Activated T-cell treated with anti-CD3 and anti-CD28 coated beads for 1 hour (primary cell): ENCODE data around the gene MSH5.

Experiments
- DNase-seq: peaks from one replicate; pipeline ENCODE4 v3.0.0-alpha.2; 2020; ENCODE audit warnings: low read depth

The MSH5 gene

DNA sequence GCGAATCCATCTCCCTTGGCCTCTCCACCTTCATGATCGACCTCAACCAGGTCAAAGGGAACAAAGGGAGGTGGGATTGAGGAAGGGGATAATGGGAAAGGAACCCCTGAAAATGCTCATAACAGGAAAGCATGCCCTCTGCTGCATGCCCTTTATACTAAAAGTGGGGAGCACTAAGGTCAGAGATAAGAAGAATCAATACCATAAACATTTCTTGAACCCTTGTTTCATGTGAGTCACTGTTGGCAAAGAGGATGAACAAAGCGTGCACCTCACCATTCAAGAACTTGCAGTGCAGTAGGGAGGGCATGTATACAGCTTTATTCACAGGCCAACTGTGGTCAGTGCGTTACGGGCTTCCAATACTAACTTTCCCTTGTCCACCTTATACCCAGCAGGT lies 21.0 kb downstream of the MSH5 start:
- DNase-seq: no peak

DNA sequence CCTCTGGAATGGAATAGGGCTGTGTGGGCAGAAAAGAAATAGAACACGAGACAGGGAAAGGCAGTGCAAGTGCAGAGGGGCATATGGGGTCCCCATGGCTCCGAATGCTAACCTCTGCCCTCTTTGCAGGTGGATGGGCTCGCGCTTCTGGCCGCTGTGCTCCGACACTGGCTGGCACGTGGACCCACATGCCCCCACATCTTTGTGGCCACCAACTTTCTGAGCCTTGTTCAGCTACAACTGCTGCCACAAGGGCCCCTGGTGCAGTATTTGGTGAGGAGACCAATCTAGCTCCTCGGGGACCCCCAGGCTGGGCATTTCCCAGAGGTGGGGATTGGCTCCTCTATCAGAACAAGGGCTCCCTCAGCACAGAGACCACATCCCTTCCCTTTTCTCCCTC lies 21.5 kb downstream of the MSH5 start:
- no peak for DNase-seq

DNA sequence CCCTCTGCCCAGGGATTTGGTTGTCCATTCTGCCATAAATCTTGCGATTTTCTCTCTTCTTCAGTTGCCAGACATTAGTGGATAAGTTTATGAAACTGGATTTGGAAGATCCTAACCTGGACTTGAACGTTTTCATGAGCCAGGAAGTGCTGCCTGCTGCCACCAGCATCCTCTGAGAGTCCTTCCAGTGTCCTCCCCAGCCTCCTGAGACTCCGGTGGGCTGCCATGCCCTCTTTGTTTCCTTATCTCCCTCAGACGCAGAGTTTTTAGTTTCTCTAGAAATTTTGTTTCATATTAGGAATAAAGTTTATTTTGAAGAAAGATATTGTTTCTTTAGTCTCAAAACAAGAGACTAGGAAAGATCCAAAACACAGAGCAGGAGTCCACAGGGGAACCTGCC lies 22.6 kb downstream of the MSH5 start, which contains the start of gene SAPCD1:
Gene SAPCD1, plus strand, starts transcription at position 301 of the 400 bp plus-strand sequence. CDS start 399 bp downstream, outside the sequence.
- no peak for DNase-seq

DNA sequence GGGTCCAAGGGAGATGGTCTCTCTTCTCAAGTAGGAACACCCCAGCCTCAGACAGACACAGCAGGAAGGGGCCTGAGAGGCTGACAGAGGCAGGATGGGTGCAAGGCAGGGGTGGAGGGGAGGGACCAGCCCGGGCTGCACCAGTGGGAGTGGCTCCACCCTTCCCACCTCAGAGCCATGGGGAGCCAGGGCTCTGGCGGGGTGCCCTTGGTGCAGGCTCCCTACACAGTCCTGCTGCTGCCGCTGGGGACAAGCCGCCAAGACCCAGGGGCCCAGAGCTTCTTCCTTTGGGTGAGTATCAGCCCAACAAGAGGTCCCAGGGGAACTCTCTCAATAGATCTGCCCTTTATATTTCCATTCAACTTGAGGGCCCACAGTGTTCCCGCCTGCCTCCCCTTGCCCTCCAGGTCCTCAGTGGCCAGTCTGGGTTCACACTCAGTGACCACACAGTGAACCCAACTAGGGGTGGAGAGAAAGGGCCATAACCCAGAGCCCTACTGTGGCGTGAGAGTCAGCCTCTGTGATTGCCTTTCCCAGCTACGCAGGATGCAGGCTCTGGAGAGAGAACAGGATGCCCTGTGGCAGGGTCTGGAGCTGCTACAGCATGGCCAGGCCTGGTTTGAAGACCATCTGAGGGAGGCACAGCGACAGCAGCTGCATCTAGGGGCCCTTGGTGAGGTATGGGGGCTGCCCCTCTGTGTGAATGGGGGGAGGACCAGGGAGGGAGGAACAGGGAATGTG lies 23.2 kb downstream of the MSH5 start:
- DNase-seq: no peak

DNA sequence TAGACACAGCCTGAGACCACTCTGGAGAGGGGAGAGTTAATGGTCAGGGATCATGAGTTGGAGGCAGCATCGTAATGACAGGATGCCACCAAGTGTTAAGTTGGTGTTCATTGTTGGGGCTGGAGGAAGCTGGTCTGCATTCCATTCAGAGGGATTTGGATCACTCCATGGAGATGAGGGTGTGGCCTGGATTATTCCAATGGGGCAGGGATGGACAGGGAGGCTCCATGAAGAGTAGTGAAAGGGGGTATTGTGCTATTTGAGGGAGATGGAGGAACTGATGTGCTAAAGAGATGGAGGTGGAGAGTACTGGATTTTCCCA lies 23.8 kb downstream of the MSH5 start:
- no peak for DNase-seq

DNA sequence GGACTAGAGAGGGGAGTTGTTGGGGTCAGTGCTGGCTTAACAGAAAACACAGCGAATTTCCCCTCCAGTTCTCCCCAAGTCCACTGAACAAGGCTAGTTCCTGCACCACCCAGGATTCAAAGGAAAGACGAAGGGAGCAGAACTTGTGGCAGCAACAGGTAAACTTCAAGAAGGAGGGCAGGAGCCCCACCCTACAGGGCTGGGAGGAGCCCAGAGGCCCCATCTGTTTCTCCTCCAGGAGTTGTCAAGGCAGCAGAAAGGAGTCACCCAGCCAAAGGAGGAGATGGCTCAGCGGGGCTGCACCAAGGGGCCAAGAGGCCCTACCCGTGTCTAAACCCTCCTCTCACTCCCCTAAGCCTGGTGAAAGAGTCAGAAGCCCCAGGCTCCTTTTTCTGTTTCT lies 24.4 kb downstream of the MSH5 start:
- no peak for DNase-seq

DNA sequence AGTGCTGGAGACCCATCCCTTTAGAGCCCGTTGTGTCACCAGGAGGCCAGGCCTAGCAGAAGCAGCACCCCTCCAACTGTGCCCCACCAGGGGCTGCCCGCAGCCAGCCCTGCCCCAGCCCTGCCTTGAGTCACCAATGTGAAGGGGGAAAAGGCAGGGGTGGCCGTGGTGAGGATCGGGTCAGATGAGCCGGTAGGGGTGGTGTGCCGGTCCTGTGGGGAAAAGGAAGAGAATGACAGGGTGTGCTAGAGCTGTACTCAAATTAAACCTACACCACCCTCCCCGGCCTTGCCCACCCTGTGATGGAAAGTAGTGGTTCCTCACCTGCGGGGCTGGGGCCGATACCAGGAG lies 25.7 kb downstream of the MSH5 start:
- DNase-seq: no peak

DNA sequence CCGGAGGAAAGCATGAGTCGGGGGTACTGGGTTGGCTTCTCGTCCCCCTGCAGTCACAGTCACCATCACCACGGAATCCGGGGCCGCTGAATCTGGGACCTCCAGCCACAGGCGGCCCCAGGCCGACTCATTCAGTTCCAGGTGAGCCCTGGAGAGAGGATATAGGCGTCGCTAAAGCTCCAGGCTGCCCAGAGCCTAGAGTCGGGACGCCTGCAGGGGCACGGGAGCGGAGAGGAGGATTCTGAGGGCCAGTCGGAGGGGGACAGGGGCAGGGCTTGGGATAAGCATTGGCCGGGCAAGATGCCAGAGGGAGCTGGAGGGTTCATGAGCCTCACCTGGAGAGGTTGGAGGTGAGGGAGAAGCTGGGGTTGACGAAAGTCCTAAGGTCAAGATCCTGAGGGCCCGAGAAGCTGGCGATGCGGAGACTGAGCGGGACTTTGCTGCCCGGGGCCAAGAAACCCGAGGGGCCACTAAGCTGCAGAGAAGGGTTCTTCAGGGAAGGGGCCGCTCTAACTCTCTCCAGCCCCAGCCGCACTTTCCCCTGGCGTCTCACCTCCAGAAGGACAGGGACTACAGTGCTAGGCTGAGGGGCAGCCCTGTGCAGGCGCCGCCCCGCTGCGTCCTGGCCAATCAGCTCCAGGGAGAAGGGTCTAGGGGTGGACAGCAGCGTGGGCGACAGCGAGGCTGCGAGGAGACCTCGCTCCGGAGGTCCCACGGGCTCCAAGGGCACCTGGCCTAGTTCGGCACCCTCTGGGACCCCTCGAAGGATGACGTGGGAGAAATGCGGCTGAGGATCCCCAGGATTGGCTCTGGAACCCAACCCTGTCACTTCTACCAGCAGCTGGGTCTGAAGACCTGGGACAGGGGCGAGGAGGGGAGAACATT lies 26.3 kb downstream of the MSH5 start:
- no peak for DNase-seq

DNA sequence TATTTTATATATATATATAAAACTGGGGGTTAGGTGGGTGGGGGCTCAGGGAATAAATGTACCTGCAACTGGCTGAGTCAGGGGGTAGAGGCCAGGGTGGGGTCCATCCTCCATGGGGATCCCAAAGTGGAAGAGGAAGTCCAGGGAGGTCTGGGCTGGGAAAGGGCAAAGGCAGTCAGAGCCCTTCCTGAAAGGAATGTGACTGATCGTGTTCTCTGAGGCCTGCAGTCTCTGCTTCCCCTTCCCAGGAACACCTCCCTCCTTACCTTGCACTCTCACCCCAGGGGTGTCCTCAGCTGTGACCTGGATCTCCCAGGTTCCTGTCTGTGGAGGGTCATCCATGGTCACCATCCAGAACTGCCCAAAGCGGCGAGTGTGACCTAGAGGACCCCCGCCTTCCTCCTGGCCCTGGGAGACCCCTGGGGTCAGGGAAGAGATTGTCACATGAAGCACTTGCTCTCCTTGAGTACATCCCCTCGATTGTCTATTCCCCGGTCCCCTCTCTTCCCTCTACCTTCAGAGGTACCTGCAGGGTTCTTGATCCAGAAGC lies 27.4 kb downstream of the MSH5 start:
- no peak for DNase-seq

DNA sequence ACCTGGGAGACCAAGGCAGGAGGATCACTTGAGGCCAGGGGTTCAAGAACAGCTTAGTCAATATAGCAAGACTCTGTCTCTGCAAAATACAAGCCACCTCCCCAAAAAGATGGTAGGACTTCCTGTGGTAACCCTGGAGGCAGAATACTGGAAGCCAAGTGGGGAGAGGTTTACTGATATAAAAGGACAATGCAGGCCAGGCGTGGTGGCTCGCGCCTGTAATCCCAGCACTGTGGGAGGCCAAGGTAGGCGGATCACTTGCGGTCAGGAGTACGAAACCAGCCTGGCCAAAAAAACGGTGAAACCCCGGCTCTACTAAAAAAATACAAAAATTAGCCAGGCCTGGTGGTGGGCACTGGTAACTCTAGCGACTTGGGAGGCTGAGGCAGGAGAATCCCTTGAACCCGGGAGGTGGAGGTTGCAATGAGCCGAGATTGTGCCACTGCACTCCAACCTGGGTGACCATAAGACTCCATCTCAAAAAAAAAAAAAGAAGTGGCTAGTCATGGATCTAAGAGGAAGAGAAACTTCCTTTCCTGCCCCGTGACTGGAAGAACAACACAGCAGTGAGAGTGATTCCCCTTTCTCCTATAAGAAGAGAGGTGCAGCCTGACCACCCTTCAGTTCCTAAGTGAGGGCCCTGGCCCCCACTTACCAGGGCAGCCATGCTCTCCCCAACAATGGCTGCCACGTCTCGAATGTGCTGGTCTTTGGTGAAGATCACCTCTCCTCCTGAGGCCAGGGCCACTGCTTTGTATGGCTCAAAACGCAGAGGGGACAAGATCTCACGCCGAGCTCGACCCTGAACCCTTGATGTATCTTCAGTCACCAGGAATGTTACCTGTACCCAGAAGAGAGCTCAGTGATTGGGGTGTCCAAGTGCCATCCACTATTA lies 28.8 kb downstream of the MSH5 start:
- no peak for DNase-seq

DNA sequence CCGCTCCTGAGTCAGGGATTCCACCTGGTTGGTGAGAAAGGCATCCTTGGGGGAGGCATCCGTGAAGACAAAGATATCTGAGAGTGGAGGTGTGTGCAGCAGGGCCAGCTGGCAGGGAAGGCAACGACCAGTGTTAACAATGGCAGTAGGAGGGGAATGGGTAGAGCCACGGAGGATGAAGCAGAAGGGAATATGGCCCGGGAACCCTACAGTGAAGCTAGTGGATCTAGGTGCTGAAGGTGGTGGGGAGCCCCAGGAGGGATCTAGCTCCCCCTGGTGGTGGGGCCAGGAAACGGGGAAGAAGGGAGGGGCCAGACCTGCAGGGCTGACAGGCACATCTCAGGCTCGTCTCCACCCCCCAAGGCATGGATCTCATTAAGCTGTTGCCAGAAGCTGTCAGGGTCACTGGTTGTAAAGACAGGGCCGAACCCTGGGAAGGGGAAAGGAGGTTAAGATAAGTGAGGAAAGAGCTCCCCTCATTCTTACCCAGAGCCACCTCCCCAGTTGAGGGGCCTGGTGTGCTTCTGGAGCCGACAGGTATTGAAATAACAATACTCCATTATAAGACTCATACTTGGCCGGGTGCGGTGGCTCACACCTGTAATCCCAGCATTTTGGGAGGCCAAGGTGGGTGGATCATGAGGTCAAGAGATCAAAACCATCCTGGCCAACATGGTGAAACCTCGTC lies 30.0 kb downstream of the MSH5 start:
- peak; percentile 75 for DNase-seq

DNA sequence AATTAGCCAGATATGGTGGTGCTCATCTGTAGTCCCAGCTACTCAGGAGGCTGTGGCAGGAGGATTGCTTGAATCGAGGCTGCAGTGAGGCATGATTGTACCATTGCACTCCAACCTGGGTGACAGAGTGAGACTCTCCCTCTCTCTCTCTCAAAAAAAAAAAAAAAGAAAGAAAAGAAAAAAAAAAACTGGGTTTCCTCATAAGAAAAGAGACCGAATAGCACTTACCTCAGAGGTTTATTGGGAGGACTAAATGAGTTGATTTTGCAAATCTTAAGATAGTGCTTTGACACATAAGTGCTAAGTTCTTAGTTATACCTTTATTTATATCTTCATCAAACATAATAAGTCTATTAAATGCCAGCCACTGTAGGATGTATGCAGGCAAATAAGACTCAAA lies 31.1 kb downstream of the MSH5 start:
- DNase-seq: no peak

DNA sequence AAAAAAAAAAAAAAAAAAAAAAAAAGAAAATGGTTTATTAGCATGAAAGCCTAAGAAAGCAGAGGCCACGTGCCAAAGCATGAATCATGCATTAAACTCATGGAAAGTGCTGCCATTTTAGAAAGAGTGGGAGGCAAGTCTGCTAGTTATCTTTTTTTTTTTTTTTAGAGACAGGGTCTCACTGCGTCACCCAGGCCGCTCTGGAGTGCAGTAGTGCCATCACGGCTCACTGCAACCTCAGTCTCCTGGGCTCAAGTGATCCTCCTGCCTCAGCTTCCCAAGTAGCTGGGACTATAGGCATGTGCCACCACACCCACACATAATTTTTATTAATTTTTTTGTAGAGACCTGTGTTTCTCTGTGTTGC lies 32.2 kb downstream of the MSH5 start:
- DNase-seq: no peak

DNA sequence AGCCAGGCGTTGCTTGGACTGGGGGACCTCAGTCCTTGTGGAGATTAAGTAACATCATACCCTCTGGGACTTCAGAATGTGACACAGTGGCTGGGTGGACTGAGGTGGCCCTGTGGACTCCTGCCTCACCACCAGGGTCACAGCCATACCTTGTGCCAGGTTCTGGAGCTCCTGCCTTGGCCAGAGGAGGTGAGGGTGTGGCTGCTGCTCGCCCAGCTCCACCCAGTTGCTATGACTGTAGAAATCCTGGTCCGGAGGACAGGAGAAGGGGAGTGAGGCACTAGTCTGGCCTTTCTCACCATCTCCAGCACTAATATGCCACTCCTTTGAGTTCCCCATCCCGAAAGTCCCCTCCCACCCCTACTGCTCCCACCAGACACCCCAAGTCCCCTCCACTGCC lies 35.4 kb downstream of the MSH5 start:
- no peak for DNase-seq

DNA sequence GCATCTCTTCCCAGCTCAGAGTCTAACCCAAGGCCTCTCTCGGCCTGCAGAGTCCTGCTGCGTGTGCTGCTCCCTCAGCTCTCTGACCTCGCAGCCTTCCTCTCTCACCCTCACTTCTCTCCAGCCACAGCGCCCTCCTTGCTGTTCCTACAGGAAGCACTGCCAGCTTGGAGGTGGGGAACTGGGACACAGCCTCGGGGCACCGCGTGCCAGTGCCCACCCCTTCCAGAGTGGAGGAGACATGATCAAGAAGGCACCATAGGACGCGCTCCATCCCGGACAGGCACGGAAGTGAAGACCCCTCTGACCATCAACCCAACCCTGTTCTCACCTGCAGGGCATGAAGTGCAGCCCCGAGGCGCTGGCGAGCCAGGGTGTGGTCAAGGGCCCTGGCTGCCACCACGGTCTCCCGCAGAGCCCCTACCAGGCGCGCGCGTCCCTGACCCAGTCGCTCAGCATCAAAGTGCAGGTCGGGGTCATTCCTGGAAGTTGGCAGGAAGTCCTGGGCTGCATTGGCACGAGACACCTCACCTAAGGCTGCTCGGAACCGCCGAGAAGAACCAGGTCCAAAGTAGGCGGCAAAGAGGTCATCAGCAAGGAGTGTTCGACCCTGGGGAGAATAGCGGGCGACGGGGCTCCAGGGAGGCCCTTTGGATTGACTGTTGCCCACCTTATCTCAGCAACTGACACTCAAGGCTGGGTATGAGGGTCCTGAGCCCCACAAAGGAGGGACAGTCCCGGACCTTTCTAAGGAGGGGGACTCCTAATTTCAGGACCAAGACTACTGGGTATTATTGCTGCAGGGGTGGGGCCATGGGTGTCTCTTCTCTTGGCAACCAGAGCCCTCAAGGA lies 36.1 kb downstream of the MSH5 start:
- DNase-seq: no peak

DNA sequence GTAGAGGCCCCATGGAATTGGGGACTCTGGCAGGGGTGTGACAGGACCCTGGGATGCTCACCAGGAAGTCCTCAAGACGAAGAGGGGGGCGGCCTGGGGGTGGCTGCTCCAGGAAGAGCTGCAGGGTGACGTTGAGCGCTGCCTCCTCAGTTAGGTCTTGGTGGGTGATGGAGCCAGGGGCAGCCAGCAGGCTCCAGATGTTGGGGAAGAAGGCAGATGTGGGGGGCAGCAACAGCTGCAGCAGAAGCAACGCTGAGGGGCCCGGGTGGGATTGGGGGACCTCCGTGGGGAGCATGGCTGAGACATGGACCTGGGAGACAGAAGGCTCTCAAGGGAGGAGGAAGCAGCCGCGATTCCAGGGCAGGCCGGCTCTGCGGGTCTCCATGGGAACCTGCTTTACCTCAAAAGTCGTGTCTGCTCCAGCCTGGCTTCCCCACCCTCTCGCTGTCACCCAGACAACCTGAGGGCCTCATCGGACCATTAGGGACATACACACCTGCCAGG lies 36.7 kb downstream of the MSH5 start:
- no peak for DNase-seq

DNA sequence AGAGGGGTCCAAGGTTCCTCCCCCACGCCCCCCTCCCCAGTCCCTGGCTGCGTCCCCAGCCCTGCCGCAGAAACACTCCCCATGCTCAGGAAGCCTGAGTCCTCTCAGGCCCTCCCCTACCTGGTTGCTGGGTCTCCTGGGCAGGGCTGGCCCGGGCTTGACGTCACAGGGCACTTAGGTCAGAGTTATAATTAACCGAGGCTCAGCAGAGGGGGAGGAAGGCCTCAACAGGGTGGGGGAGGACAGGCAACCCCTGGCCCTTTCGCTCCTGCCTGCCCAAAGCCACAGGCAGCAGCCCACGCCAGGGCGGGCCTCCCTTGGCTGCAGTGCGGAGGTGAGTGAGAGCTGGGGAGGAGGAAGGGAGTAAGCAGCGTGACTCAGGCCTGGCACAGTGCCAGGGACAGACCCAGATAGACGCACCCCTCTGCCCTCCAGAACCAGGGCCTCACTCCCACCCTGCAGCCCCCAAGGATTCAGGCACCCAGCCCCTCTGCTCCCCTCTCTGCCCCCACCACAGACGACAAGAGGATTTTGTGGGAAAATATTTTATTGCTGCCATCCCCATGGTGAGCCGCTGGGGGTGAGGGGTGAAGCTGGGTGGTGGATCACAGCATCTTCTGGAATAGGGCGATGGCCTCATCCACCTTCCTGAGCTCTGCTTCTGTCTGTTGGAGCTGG lies 37.3 kb downstream of the MSH5 start, which contains the start of gene VWA7:
Gene VWA7, minus strand, starts transcription at position 340 of the 678 bp plus-strand sequence. CDS start 549 bp downstream, outside the sequence.
- DNase-seq: peak; percentile 53

DNA sequence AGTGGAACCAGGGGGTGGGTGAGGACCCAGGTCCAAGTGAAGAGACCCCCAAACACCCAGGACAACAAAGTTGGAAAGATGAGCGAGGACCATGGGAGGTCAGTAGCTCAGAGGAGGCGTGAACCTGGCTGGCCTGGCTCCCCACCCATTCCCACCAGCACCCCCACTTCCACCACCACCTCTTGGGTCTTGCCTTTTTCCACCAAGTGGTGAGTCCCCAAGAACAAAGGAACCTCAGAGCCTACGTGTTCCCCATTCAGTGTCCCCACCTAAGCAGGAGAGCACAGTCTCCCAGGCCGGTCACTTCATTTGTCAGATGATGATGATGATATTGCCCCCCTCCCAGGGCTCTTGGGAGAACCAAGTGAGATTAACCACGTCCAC lies 37.9 kb downstream of the MSH5 start:
- no peak for DNase-seq

DNA sequence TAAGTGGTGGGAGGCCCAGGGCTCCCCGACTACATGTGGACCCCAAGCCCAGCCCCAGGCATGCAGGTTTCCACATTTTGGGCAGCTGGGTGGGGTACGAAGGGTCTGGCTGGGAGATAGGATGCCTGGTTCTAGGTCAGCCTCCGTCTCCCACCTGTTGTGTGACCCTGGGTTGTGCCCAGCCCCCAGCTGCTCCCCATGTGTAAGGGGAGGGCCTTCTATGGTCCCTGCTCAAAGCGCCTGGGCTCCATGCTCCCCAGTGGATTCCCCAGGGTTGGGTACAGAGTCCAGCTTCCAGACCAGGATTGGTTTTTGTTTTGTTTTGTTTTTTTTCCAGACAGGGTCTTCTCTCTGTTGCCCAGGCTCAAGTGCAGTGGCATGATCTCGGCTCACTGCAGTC lies 38.4 kb downstream of the MSH5 start:
- no peak for DNase-seq
